ENCODE measurements around the gene JUP. TPM values are rescaled to one million over a fixed set of nuclear protein-coding genes. Genes with fewer than 3 reads are reported as not detected.

The JUP gene
- total RNA-seq, 1 experiment from 2014 or later: 36.3 TPM

- DNase-seq (ENCODE audit: low read depth): no peak
Measured at GRCh38 chr17:41810659-41811548, 24.4 kb upstream of the JUP start.

- DNase-seq (ENCODE audit: low read depth): no peak
Measured at GRCh38 chr17:41806685-41807445, 20.4 kb upstream of the JUP start.

- DNase-seq (ENCODE audit: low read depth): no peak
Measured at GRCh38 chr17:41803049-41804020, 16.8 kb upstream of the JUP start.

- DNase-seq (ENCODE audit: low read depth): peak; percentile 89
Measured at GRCh38 chr17:41801374-41802271, 15.1 kb upstream of the JUP start.

- DNase-seq (ENCODE audit: low read depth): peak; percentile 69
Measured at GRCh38 chr17:41800601-41801373, 14.3 kb upstream of the JUP start.

- DNase-seq (ENCODE audit: low read depth): no peak
Measured at GRCh38 chr17:41799366-41799765, 12.9 kb upstream of the JUP start.

GRCh38 chr17:41797377-41797776 lies 10.9 kb upstream of the JUP start:
- no peak for DNase-seq (ENCODE audit: low read depth)

GRCh38 chr17:41796121-41796895 lies 9.8 kb upstream of the JUP start:
- DNase-seq (ENCODE audit: low read depth): no peak

GRCh38 chr17:41794540-41794975 lies 8.0 kb upstream of the JUP start:
- no peak for DNase-seq (ENCODE audit: low read depth)

- DNase-seq (ENCODE audit: low read depth): no peak
Measured at GRCh38 chr17:41793784-41794539, 7.5 kb upstream of the JUP start.

GRCh38 chr17:41792845-41793783 lies 6.6 kb upstream of the JUP start:
- peak; percentile 92 for DNase-seq (ENCODE audit: low read depth)

- no peak for DNase-seq (ENCODE audit: low read depth)
Measured at GRCh38 chr17:41787021-41787418, 509 bp upstream of the JUP start.

GRCh38 chr17:41785859-41786226 lies 668 bp downstream of the JUP start:
- peak; percentile 36 for DNase-seq (ENCODE audit: low read depth)

GRCh38 chr17:41785091-41785858 lies 1.2 kb downstream of the JUP start:
- DNase-seq (ENCODE audit: low read depth): no peak

GRCh38 chr17:41784207-41784744 lies 2.2 kb downstream of the JUP start:
- DNase-seq (ENCODE audit: low read depth): peak; percentile 85

- no peak for DNase-seq (ENCODE audit: low read depth)
Measured at GRCh38 chr17:41782142-41782541, 4.4 kb downstream of the JUP start.

Measured in Daoy (cell line).